GM12892 (cell line): Measurements from ENCODE around the gene TMEM131.

Source experiments
- POLR2A ChIP-seq: IDR thresholded peaks from 2 replicates; pipeline ENCODE4 v1.6.1; 2011; ENCODE audit warnings: low read depth, low read length, control low read depth
- POLR2AphosphoS5 ChIP-seq: IDR thresholded peaks from 2 replicates; pipeline ENCODE4 v1.6.1; 2011; ENCODE audit warnings: low read depth, low read length, control low read depth

- no peak for TF ChIP-seq POLR2AphosphoS5
- no peak for TF ChIP-seq POLR2A
Observed at GRCh38 chr2:97770445-97770844, 225.3 kb downstream of the TMEM131 start.
